B cell (primary cell): ENCODE data around the gene ENG.

Source experiments
- CTCF ChIP-seq: fragments of 200-600 bp; IDR thresholded peaks from one replicate; pipeline ENCODE4 v1.8.0; 2022; ENCODE audit warnings: antibody characterized with exemption, mild to moderate bottlenecking
- EZH2 ChIP-seq: IDR thresholded peaks from 2 replicates; pipeline ENCODE4 v1.6.1; 2012; ENCODE audit warnings: borderline replicate concordance, low read depth, mild to moderate bottlenecking, moderate library complexity, low read length; ENCODE audit not compliant: insufficient read depth, poor library complexity, severe bottlenecking

GRCh38 chr9:127818574-127818973, 35.9 kb downstream of the ENG start:
- TF ChIP-seq CTCF (no peak), EZH2 (no peak)
